HG02642 (cell line): ENCODE measurements around the gene EFCAB12.

Source experiments
- ATAC-seq: cut with Tn5 transposase; IDR thresholded peaks from one replicate; pipeline ENCODE4 v1.9.1; 2021; ENCODE audit warnings: mild to moderate bottlenecking; ENCODE audit not compliant: unreplicated experiment, poor library complexity

Gene EFCAB12

GRCh38 chr3:129428376-129429079 lies at the start of gene EFCAB12:
TSS of gene EFCAB12 (minus strand) at chr3:129428636. CDS start at chr3:129428488, 148 bp downstream.
- peak; percentile 94 for ATAC-seq

- no peak for ATAC-seq
Observed at GRCh38 chr3:129476586-129476985, 48.1 kb upstream of the EFCAB12 start.

- no peak for ATAC-seq
Observed at GRCh38 chr3:129475863-129476262, 47.4 kb upstream of the EFCAB12 start.

GRCh38 chr3:129474984-129475804 lies 46.8 kb upstream of the EFCAB12 start:
- no peak for ATAC-seq

- ATAC-seq = no peak
Observed at GRCh38 chr3:129473769-129474152, 45.3 kb upstream of the EFCAB12 start.

GRCh38 chr3:129473067-129473768 lies 44.8 kb upstream of the EFCAB12 start:
- no peak for ATAC-seq

- ATAC-seq = no peak
Observed at GRCh38 chr3:129470861-129471260, 42.4 kb upstream of the EFCAB12 start.

GRCh38 chr3:129469026-129469425 lies 40.6 kb upstream of the EFCAB12 start:
- ATAC-seq = no peak

- ATAC-seq = no peak
Observed at GRCh38 chr3:129467932-129468331, 39.5 kb upstream of the EFCAB12 start.

- no peak for ATAC-seq
Observed at GRCh38 chr3:129463716-129464115, 35.3 kb upstream of the EFCAB12 start.

GRCh38 chr3:129463094-129463493 lies 34.7 kb upstream of the EFCAB12 start:
- no peak for ATAC-seq

GRCh38 chr3:129462361-129462968 lies 34.0 kb upstream of the EFCAB12 start:
- ATAC-seq = no peak

GRCh38 chr3:129461461-129462146 lies 33.2 kb upstream of the EFCAB12 start:
- no peak for ATAC-seq

GRCh38 chr3:129461022-129461421 lies 32.6 kb upstream of the EFCAB12 start:
- no peak for ATAC-seq

- no peak for ATAC-seq
Observed at GRCh38 chr3:129460572-129460971, 32.1 kb upstream of the EFCAB12 start.

GRCh38 chr3:129460155-129460554 lies 31.7 kb upstream of the EFCAB12 start:
- ATAC-seq = no peak

- ATAC-seq = no peak
Observed at GRCh38 chr3:129453732-129454131, 25.3 kb upstream of the EFCAB12 start.

- ATAC-seq = no peak
Observed at GRCh38 chr3:129449279-129450115, 21.1 kb upstream of the EFCAB12 start.

GRCh38 chr3:129448186-129448895 lies 19.9 kb upstream of the EFCAB12 start:
- ATAC-seq = no peak
